Lower leg skin (tissue), 3 donors: ENCODE results near the gene ERRFI1.

Experiments
- CTCF ChIP-seq, 3 donors: fragments of 450-650 bp; IDR thresholded peaks; one replicate each; pipeline ENCODE4 v1.5.1; 2016; ENCODE audit warnings: antibody characterized with exemption in 3 of 3, mild to moderate bottlenecking in 3 of 3, moderate library complexity in 2 of 3
- POLR2A ChIP-seq, 2 donors: fragments of 450-650 bp; IDR thresholded peaks; one replicate each; pipeline ENCODE4 v1.6.1; 2016 to 2017; ENCODE audit warnings: antibody characterized with exemption in 2 of 2, mild to moderate bottlenecking in 1 of 2, moderate library complexity in 1 of 2

DNA sequence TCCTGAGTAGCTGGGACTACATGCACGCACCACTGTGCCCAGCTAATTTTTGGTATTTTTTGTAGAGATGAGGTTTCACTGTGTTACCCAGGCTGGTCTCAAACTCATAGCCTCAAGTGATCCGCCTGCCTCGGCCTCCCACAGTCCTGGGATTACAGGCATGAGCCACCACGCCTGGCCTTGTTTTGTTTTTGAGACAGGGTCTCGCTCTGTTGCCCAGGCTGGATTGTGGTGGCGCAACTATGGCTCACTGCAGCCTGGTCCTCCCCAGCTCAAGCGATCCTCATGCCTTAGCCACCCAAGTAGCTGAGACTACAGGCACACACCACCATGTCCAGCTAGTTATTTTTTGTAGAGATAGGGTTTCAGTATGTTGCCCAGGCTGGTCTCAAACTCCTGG lies 38.6 kb downstream of the ERRFI1 start:
- no peak for TF ChIP-seq CTCF (IDR thresholded peaks at IDR 0.05)
- TF ChIP-seq POLR2A (IDR thresholded peaks at IDR 0.05) = no peak
